Progenitor cell of endocrine pancreas (in vitro differentiated cells): Measurements from ENCODE around the gene SCAF11. TPM values are rescaled to one million over a fixed set of nuclear protein-coding genes. Genes with fewer than 3 reads are reported as not detected.
"Not testable (repeated sequence)": the region's sequence is repeated elsewhere in the genome, so short reads cannot be mapped to it uniquely, and the experiment has no call there.

ENCODE experiments used
- DNase-seq: peaks from one replicate; pipeline ENCODE4 v3.0.0; 2021; ENCODE audit warnings: low spot score; ENCODE audit not compliant: unreplicated experiment
- H3K27ac Mint-ChIP-seq: 2 replicates; pipeline ENCODE4 v1.8.0; 2021; ENCODE audit warnings: mild to moderate bottlenecking, moderate library complexity, mixed read lengths
- H3K27me3 Mint-ChIP-seq: 2 replicates; pipeline ENCODE4 v1.8.0; 2021; ENCODE audit warnings: mixed read lengths
- H3K36me3 Mint-ChIP-seq: 2 replicates; pipeline ENCODE4 v1.8.0; 2022; ENCODE audit warnings: mixed read lengths; ENCODE audit not compliant: insufficient read depth
- H3K4me1 Mint-ChIP-seq: 2 replicates; pipeline ENCODE4 v1.8.0; 2021; ENCODE audit warnings: low read depth, mixed read lengths
- H3K4me3 Mint-ChIP-seq: 2 replicates; pipeline ENCODE4 v1.8.0; 2021; ENCODE audit warnings: low read depth, mild to moderate bottlenecking, moderate library complexity, mixed read lengths
- H3K9me3 Mint-ChIP-seq: 2 replicates; pipeline ENCODE4 v1.8.0; 2021; ENCODE audit warnings: low read depth, mixed read lengths
- long read RNA-seq: library from polyadenylated mRNA; unstranded; transcript quantifications from one replicate; pipeline ENCODE4 v2.0.0, GENCODE V29; 2020
- total RNA-seq: library from RNA; stranded (reverse); gene quantifications from 2 replicates; pipeline ENCODE4 v1.2.1, GENCODE V29; 2021
- TF ChIP-seq, protein P1 (sequence below): fragments of 200-600 bp; sonication (generic); IDR thresholded peaks from one replicate; pipeline ENCODE4 v1.5.0; 2021; ENCODE audit warnings: antibody characterized with exemption, mild to moderate bottlenecking; ENCODE audit not compliant: unreplicated experiment

The SCAF11 gene, protein sequence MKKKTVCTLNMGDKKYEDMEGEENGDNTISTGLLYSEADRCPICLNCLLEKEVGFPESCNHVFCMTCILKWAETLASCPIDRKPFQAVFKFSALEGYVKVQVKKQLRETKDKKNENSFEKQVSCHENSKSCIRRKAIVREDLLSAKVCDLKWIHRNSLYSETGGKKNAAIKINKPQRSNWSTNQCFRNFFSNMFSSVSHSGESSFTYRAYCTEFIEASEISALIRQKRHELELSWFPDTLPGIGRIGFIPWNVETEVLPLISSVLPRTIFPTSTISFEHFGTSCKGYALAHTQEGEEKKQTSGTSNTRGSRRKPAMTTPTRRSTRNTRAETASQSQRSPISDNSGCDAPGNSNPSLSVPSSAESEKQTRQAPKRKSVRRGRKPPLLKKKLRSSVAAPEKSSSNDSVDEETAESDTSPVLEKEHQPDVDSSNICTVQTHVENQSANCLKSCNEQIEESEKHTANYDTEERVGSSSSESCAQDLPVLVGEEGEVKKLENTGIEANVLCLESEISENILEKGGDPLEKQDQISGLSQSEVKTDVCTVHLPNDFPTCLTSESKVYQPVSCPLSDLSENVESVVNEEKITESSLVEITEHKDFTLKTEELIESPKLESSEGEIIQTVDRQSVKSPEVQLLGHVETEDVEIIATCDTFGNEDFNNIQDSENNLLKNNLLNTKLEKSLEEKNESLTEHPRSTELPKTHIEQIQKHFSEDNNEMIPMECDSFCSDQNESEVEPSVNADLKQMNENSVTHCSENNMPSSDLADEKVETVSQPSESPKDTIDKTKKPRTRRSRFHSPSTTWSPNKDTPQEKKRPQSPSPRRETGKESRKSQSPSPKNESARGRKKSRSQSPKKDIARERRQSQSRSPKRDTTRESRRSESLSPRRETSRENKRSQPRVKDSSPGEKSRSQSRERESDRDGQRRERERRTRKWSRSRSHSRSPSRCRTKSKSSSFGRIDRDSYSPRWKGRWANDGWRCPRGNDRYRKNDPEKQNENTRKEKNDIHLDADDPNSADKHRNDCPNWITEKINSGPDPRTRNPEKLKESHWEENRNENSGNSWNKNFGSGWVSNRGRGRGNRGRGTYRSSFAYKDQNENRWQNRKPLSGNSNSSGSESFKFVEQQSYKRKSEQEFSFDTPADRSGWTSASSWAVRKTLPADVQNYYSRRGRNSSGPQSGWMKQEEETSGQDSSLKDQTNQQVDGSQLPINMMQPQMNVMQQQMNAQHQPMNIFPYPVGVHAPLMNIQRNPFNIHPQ (N-terminal part only)
- total RNA-seq = 104 and 113 TPM in 2 replicates
- long read RNA-seq, full-length matches to known transcripts = 16 of 456 reads
- long read RNA-seq, partial matches to known transcripts = 387 of 456 reads
- long read RNA-seq, other reads (novel, unspliced or antisense) = 53 of 456 reads

DNA sequence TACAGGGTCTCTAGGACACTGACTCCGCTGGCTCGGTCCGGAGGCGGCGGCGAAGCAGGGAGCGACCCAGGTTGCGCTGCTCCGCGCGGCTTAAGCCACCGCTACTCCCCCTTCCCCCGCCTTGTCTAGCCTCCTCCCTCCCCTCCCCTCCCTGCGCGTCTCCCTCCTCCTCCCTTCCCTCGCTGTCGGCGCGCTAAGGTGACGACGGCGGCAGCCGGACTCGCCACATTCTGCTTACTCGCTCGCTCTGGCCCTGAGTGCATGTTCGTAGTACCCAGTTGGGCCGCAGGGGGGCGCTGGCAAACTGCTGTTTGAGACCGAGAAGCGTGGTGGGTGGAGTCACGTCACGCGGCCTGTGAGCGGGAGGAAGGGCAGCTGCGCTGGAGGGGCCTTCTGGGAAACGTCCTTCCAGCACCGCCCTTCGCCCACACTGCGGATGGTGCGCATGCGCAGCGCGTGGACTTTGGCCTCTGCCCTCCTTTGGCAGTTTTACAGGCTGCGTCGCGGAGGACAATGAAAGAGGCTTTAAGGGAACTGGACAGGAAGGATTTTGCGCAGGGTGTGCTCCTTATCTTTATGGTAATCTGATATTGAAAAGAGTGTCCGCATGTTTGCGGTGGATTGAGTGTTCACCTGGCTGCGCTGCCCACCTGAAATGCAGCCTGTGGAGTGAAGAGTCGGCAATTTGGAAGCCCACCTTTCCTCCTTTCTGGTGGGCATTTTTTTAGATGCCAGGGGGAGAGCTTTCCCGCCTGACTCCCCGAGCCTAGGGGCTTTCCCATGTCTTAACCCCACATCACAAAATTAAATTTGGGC is at the start of gene SCAF11:
Gene SCAF11 (minus strand): TSS at position 107 of the 816 bp plus-strand sequence. CDS start 26,407 bp downstream, outside the sequence.
- peak within 1 kb of the TSS; percentile 99 for H3K27ac Mint-ChIP-seq
- H3K4me3 Mint-ChIP-seq = peak within 1 kb of the TSS; percentile 89
- H3K9me3 Mint-ChIP-seq = no peaks in the 10 kb centered on the region
- TF ChIP-seq, protein P1, sequence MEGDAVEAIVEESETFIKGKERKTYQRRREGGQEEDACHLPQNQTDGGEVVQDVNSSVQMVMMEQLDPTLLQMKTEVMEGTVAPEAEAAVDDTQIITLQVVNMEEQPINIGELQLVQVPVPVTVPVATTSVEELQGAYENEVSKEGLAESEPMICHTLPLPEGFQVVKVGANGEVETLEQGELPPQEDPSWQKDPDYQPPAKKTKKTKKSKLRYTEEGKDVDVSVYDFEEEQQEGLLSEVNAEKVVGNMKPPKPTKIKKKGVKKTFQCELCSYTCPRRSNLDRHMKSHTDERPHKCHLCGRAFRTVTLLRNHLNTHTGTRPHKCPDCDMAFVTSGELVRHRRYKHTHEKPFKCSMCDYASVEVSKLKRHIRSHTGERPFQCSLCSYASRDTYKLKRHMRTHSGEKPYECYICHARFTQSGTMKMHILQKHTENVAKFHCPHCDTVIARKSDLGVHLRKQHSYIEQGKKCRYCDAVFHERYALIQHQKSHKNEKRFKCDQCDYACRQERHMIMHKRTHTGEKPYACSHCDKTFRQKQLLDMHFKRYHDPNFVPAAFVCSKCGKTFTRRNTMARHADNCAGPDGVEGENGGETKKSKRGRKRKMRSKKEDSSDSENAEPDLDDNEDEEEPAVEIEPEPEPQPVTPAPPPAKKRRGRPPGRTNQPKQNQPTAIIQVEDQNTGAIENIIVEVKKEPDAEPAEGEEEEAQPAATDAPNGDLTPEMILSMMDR = peak; percentile 91
- peak; percentile 100 for DNase-seq
- no peaks in the 10 kb centered on the region for H3K27me3 Mint-ChIP-seq
- H3K4me1 Mint-ChIP-seq = peaks cover 36% of the 10 kb centered on the region
- H3K36me3 Mint-ChIP-seq = peaks cover 11% of the 10 kb centered on the region

DNA sequence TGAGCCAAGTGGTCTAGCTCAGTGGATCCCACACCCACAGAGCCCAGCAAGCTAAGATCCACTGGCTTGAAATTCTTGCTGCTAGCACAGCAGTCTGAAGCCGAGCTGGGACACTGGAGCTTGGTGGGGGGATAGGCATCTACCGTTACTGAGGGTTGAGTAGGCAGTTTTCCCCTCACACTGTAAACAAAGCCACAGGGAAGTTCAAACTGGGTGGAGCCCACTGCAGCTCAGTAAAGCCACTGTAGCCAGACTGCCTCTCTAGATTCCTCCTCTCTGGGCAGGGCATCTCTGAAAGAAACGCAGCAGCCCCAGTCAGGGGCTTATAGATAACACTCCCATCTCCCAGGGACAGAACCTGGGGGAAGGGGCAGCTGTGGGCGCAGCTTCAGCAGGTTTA is 46.7 kb upstream of the SCAF11 start:
- not testable (repeated sequence) for H3K27me3 Mint-ChIP-seq, H3K9me3 Mint-ChIP-seq, DNase-seq, H3K36me3 Mint-ChIP-seq, H3K4me1 Mint-ChIP-seq, H3K4me3 Mint-ChIP-seq, H3K27ac Mint-ChIP-seq

DNA sequence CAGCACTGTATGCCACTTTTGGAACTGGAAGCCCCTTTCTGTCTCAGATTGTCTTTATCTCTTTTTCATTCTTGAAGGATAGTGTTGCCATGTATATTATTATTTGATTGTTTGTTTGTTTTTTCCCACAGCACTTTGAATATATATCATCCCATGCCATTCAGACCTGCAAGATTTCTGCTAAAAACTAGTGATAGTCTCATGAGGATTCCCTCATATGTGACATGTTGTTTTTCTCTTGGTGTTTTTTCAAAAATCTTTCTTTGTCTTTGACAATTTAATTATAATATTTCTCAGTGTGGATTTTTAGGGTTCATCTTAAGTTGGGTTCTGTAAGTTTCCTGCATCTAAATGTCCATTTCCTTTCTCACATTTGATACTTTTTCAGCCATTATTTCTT is 36.8 kb upstream of the SCAF11 start:
- TF ChIP-seq, protein P1 = no peak
- Mint-ChIP-seq H3K9me3 (peaks cover 31% of the 10 kb centered on the region), H3K27ac (no peak overlapping the region), H3K4me3 (no peak overlapping the region), H3K27me3 (no peaks in the 10 kb centered on the region), H3K36me3 (no peaks in the 10 kb centered on the region), H3K4me1 (no peaks in the 10 kb centered on the region)
- DNase-seq = no peak

DNA sequence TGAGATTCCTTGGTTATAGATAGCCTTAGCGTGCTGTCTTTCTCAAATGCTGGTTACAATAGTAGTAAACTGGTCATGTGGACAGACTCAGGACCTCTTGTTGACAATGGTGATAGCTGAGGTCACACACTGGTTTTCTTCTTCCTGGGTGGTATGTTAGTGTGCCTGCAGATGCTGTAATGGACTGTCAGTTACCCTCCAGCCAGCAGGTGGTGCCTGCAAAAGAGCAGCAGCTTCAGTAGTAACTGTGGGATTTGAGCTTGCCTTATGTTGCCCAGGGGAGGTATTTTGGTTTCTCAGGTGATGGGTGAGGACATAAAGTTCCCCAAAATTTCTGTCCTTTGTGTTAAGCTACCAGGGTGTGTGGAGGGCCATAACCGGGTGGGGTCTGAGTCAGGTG is 33.7 kb upstream of the SCAF11 start:
- DNase-seq = no peak
- no peak overlapping the region for H3K4me3 Mint-ChIP-seq
- H3K9me3 Mint-ChIP-seq = peaks cover 58% of the 10 kb centered on the region
- no peak overlapping the region for H3K27ac Mint-ChIP-seq
- no peaks in the 10 kb centered on the region for H3K27me3 Mint-ChIP-seq
- TF ChIP-seq, protein P1 = no peak
- peaks cover 5% of the 10 kb centered on the region for H3K36me3 Mint-ChIP-seq
- H3K4me1 Mint-ChIP-seq = no peaks in the 10 kb centered on the region

DNA sequence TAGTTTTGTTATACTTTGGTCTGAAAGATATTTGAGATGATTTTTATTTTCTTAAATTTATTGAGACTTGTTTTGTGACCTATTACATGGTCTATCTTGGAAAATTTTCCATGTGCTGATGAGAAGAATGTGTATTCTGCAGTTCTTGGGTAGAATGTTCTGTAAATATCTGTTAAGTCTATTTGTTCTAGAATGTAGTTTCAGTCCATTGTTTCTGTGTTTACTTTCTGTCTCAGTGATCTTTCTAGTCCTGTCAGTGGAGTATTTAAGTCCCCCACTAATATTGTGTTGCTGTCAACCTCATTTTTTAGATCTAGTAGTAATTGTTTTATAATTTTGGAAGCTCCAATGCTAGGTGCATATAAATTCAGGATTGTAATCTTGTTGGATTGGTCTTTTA is 30.4 kb upstream of the SCAF11 start:
- Mint-ChIP-seq H3K9me3 (peaks cover 62% of the 10 kb centered on the region), H3K27me3 (no peaks in the 10 kb centered on the region), H3K4me3 (no peak overlapping the region), H3K4me1 (no peaks in the 10 kb centered on the region), H3K36me3 (peaks cover 5% of the 10 kb centered on the region), H3K27ac (no peak overlapping the region)
- TF ChIP-seq, protein P1 = no peak
- DNase-seq = no peak

DNA sequence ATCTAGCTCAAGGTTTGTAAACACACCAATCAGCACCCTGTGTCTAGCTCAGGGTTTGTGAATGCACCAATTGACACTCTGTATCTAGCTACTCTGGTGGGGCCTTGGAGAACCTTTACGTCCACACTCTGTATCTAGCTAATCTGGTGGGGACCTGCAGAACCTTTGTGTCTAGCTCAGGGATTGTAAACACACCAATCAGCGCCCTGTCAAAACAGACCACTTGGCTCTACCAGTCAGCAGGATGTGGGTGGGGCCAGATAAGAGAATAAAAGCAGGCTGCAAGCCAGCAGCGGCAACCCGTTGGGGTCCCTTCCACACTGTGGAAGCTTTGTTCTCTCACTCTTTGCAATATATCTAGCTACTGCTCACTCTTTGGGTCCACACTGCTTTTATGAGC is 28.3 kb upstream of the SCAF11 start:
- H3K4me3 Mint-ChIP-seq, H3K27me3 Mint-ChIP-seq, DNase-seq, H3K36me3 Mint-ChIP-seq, H3K4me1 Mint-ChIP-seq, H3K27ac Mint-ChIP-seq: not testable (repeated sequence)
- H3K9me3 Mint-ChIP-seq = peaks cover 51% of the 10 kb centered on the region

DNA sequence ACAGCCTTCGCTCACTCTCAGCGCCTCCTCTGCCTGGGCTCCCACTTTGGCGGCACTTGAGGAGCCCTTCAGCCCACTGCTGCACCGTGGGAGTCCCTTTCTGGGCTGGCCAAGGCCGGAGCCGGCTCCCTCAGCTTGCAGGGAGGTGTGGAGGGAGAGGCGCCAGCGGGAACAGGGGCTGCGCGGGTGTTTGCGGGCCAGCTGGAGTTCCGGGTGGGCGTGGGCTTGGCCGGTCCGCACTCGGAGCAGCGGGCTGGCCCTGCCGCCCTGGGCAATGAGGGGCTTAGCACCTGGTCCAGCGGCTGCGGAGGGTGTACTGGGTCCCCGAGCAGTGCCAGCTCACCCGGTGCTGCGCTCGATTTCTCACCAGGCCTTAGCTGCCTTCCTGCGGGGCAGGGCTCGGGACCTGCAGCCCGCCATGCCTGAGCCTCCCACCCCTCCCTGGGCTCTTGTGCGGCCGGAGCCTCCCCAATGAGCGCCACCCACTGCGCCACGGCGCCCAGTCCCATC is 27.5 kb upstream of the SCAF11 start:
- H3K27ac Mint-ChIP-seq, H3K4me1 Mint-ChIP-seq, H3K27me3 Mint-ChIP-seq, H3K36me3 Mint-ChIP-seq, H3K4me3 Mint-ChIP-seq, DNase-seq: not testable (repeated sequence)
- H3K9me3 Mint-ChIP-seq = peaks cover 51% of the 10 kb centered on the region
